Esophagus (tissue), 2 donors: ENCODE results near the gene MRI1. TPM values are rescaled to one million over a fixed set of nuclear protein-coding genes. Genes with fewer than 3 reads are reported as not detected.
"Not testable (repeated sequence)": the region's sequence is repeated elsewhere in the genome, so short reads cannot be mapped to it uniquely, and the experiment has no call there.

ENCODE experiments used
- H3K27ac ChIP-seq, 2 donors: one replicate each; pipeline ENCODE4 v1.5.1; 2013; ENCODE audit warnings: low read depth in 2 of 2, mild to moderate bottlenecking in 2 of 2, inconsistent platforms in 1 of 2, low read length in 1 of 2, moderate library complexity in 1 of 2
- H3K27me3 ChIP-seq, 2 donors: one replicate each; pipeline ENCODE4 v1.6.1; 2013; ENCODE audit warnings: low read length in 2 of 2, control low read depth in 1 of 2, mild to moderate bottlenecking in 1 of 2; ENCODE audit not compliant: insufficient read depth in 2 of 2, control insufficient read depth in 1 of 2
- H3K36me3 ChIP-seq, 2 donors: one replicate each; pipeline ENCODE4 v1.6.1; 2013; ENCODE audit warnings: low read length in 1 of 2; ENCODE audit not compliant: control insufficient read depth in 2 of 2, insufficient read depth in 2 of 2
- H3K4me1 ChIP-seq, 2 donors: one replicate each; pipeline ENCODE4 v1.6.1; 2013; ENCODE audit warnings: low read length in 1 of 2; ENCODE audit not compliant: control insufficient read depth in 2 of 2, insufficient read depth in 2 of 2
- H3K4me3 ChIP-seq, 2 donors: one replicate each; pipeline ENCODE4 v1.5.1; 2013; ENCODE audit warnings: low read length in 2 of 2, mild to moderate bottlenecking in 2 of 2, low read depth in 1 of 2, moderate library complexity in 1 of 2
- H3K9me3 ChIP-seq, 2 donors: one replicate each; pipeline ENCODE4 v1.6.1; 2013; ENCODE audit warnings: mild to moderate bottlenecking in 2 of 2, low read depth in 1 of 2, low read length in 1 of 2, moderate library complexity in 1 of 2; ENCODE audit not compliant: control insufficient read depth in 2 of 2, insufficient read depth in 1 of 2
- WGBS, 2 donors: extraction: QIAGEN DNeasy Blood & Tissue Kit; methylation state at CpG; one replicate each; pipeline ENCODE4 v1.1.7; 2013; 5-methylcytosine and 5-hydroxymethylcytosine counted together
- polyA plus RNA-seq, 2 donors: library from polyadenylated mRNA; stranded (reverse); fragments of 200-250 nt; gene quantifications; one replicate each; pipeline ENCODE4 v1.2.3, GENCODE V29; 2013
- donor health status: healthy with polysubstance abuse.
- donor health status: Bipolar disorder and iron deficiency.

MRI1 gene
- polyA plus RNA-seq, 2 donors, result 17.7 to 28.9 TPM

- Histone ChIP-seq H3K4me3 (peak overlapping the region in 1 of 2 donors; percentile 15), H3K9me3 (no peaks in the 10 kb centered on the region), H3K27me3 (no peaks in the 10 kb centered on the region), H3K27ac (peak overlapping the region; percentile 21 to 33), H3K4me1 (peaks cover 0 to 4% of the 10 kb centered on the region in 2 donors), H3K36me3 (no peaks in the 10 kb centered on the region)
- 16 to 19% methylated on average over 17 of the region's 17 CpGs for WGBS, 2 donors
Observed at GRCh38 chr19:13784731-13785452, 20.6 kb downstream of the MRI1 start.

- H3K27ac ChIP-seq, result peak overlapping the region; percentile 60 to 68
- H3K36me3 ChIP-seq, result no peaks in the 10 kb centered on the region
- H3K9me3 ChIP-seq, result no peaks in the 10 kb centered on the region
- H3K4me3 ChIP-seq, result no peak overlapping the region
- H3K27me3 ChIP-seq, result no peaks in the 10 kb centered on the region
- peaks cover 0 to 4% of the 10 kb centered on the region in 2 donors for H3K4me1 ChIP-seq
- WGBS, 2 donors, result 40 to 47% methylated on average over 8 of the region's 8 CpGs
Observed at GRCh38 chr19:13788991-13789390, 24.7 kb downstream of the MRI1 start.

DNA sequence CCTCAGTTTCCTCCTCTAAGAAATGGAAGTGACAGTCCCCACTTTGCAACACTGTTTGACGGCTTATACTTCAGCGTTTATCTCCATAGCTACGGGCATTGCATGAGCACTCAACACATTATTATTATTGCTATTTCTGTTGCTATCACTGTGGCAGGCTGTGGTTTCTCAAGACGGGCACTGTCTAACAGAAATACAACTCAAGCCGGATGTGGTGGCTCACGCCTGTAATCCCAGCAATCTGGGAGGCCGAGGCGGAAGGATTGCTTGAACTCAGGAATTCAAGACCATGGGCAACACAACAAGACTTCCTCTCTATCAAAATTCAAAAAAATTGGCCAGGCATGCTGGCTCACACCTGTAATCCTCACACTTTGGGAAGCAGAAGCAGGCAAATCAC is 26.0 kb downstream of the MRI1 start:
- WGBS, 2 donors, result 74 to 76% methylated on average over 8 of the region's 8 CpGs
- Histone ChIP-seq H3K4me1 (peaks cover 0 to under 1% of the 10 kb centered on the region in 2 donors), H3K36me3 (no peaks in the 10 kb centered on the region), H3K4me3 (no peak overlapping the region), H3K27me3 (no peaks in the 10 kb centered on the region), H3K27ac (peak overlapping the region in 1 of 2 donors; percentile 40), H3K9me3 (no peaks in the 10 kb centered on the region)

- not testable (repeated sequence) for H3K4me3 ChIP-seq, H3K27me3 ChIP-seq, H3K9me3 ChIP-seq, H3K36me3 ChIP-seq
- Histone ChIP-seq H3K27ac (peak overlapping the region in 1 of 2 donors; percentile 38), H3K4me1 (peaks cover 6 to 10% of the 10 kb centered on the region in 2 donors)
- 84 to 86% methylated on average over 9 of the region's 9 CpGs for WGBS, 2 donors
Observed at GRCh38 chr19:13793317-13793716, 29.0 kb downstream of the MRI1 start.

- H3K4me3 ChIP-seq, result peak overlapping the region; percentile 72 to 83
- peak overlapping the region; percentile 93 to 95 for H3K27ac ChIP-seq
- peaks cover 6 to 10% of the 10 kb centered on the region in 2 donors for H3K4me1 ChIP-seq
- 2 to 7% methylated on average over 8 of the region's 8 CpGs for WGBS, 2 donors
- H3K27me3 ChIP-seq, result no peaks in the 10 kb centered on the region
- H3K36me3 ChIP-seq, result no peaks in the 10 kb centered on the region
- no peaks in the 10 kb centered on the region for H3K9me3 ChIP-seq
Observed at GRCh38 chr19:13794398-13794756, 30.1 kb downstream of the MRI1 start.

GRCh38 chr19:13794757-13795589 is 30.7 kb downstream of the MRI1 start, which contains the start of gene ZSWIM4:
ZSWIM4 (plus strand) TSS chr19:13795443; CDS start chr19:13795649, 206 bp downstream.
- Histone ChIP-seq H3K27me3 (no peaks in the 10 kb centered on the region), H3K27ac (peak within 1 kb of the TSS; percentile 93 to 95), H3K4me1 (peaks cover 6 to 10% of the 10 kb centered on the region in 2 donors), H3K4me3 (peak within 1 kb of the TSS; percentile 72 to 83), H3K9me3 (no peaks in the 10 kb centered on the region), H3K36me3 (no peaks in the 10 kb centered on the region)
- WGBS, 2 donors, result 1% methylated on average over 64 to 71 of the region's 71 CpGs

DNA sequence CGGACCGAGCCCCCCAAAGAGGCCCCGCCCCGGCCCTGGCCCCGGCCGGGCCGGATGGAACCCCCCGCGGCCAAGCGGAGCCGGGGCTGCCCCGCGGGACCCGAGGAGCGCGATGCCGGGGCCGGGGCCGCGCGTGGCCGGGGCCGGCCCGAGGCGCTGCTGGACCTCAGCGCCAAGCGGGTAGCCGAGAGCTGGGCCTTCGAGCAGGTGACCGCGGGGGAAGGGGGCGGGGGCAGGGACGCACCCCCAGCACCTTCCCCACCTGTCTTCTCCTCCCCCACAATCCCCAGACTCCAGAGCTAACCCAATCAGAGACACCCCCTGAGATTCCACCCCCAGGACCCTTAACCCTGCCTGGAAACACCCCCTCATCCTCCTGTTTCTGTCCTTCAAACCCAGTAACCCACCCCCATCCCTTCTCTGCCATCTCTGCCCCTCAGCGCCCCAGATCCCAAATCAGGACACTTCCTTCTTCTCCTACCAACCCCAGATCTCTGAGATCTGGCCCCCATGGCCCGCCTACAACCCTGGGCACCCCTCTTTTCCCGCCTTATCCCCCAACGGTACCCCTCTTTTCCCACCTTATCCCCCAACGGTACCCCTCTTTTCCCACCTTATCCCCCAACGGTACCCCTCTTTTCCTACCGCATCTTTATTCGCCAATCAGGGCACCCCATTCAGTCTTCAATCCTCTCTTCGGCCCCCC is 31.4 kb downstream of the MRI1 start:
- peaks cover 6 to 10% of the 10 kb centered on the region in 2 donors for H3K4me1 ChIP-seq
- H3K27me3 ChIP-seq, result no peaks in the 10 kb centered on the region
- H3K27ac ChIP-seq, result peak overlapping the region; percentile 88 to 94
- no peaks in the 10 kb centered on the region for H3K9me3 ChIP-seq
- H3K4me3 ChIP-seq, result peak overlapping the region; percentile 57 to 83
- H3K36me3 ChIP-seq, result no peaks in the 10 kb centered on the region
- 3 to 7% methylated on average over 23 to 42 of the region's 42 CpGs for WGBS, 2 donors

DNA sequence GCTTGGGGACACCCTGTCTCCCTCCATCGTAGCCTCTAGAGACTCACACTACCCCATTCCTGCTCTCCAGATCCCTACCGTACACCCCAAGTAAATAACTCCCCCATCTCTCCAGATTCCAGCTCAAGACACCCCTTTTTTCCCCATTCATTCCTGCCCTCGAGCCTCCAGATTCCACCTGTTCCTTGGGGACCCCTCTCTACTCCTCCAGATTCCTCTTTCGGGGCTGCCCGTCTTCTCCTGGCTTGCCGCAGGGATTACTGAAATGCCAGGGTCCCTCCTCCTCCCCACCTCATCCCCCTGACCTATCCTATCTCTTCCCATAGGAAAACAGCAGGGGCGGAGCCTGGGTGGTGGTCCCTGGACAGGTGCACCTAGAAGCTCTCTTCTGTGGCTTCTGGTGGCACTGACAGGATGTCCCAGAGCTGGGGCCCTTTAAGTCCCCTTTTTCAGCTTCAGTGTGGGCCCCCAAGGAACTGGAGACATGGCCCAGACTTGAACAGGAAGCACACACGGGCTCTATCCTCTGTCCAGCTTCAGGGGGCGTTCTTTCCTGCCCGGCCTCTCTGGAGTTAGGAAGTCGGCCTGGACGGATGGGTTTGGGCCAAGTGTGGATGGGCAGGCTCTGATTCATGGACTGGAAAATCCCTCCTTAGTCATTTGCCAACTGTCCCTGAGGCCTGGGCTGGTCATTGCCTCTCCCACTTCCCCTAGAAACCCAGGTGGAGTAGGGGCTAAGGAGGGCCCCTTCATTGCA is 32.2 kb downstream of the MRI1 start:
- WGBS, 2 donors, result 9 to 12% methylated on average over 12 of the region's 12 CpGs
- Histone ChIP-seq H3K4me3 (peak overlapping the region; percentile 57 to 83), H3K4me1 (peaks cover 6 to 12% of the 10 kb centered on the region in 2 donors), H3K9me3 (no peaks in the 10 kb centered on the region), H3K27ac (peak overlapping the region; percentile 88 to 94), H3K27me3 (no peaks in the 10 kb centered on the region), H3K36me3 (peaks cover 0 to 3% of the 10 kb centered on the region in 2 donors)

DNA sequence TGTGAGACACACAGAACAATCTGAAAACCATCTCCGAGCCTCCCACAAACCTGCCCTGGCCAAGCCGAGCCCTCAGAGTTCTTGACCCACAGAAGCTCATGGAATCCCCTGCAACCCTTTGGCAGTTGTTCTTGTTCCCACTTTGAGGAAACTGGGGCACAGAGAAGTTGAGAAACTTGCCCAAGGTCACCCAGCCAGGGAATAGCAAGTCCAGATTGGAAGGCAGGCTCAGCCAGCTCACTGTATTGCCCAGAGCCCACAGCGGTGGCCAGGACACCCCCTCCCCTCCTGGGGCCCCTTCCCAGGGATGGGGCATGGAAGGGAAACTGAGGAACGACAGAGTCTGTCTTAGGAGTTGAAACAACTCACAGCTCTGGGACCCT is 32.7 kb downstream of the MRI1 start:
- Histone ChIP-seq H3K4me1 (peaks cover 6 to 12% of the 10 kb centered on the region in 2 donors), H3K36me3 (peaks cover 0 to 3% of the 10 kb centered on the region in 2 donors), H3K27ac (peak overlapping the region; percentile 88 to 94), H3K27me3 (no peaks in the 10 kb centered on the region), H3K4me3 (peak overlapping the region; percentile 57 to 83), H3K9me3 (no peaks in the 10 kb centered on the region)
- 45 to 55% methylated on average over 4 of the region's 4 CpGs for WGBS, 2 donors
